ENCODE data around the gene EXD2.

DNA sequence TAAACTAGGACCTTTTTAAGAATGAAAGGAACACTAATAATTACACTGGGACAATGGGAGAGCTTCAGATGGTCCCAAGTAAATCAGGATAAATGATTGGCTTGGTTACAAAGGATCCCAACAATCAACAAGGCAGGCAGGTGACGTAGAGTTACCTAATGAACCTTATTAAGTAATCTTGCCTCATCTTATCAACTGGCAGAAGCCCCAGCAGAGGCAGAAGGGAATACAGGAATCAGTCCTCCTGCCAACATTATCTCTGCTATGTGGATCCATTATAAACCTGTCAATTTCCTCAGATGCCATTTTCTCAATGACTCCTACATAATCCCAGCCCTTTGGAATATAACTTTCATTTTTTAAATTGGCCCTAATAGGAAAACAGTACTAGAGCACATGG lies 49.7 kb upstream of the EXD2 start:
- TF ChIP-seq, protein P1, sequence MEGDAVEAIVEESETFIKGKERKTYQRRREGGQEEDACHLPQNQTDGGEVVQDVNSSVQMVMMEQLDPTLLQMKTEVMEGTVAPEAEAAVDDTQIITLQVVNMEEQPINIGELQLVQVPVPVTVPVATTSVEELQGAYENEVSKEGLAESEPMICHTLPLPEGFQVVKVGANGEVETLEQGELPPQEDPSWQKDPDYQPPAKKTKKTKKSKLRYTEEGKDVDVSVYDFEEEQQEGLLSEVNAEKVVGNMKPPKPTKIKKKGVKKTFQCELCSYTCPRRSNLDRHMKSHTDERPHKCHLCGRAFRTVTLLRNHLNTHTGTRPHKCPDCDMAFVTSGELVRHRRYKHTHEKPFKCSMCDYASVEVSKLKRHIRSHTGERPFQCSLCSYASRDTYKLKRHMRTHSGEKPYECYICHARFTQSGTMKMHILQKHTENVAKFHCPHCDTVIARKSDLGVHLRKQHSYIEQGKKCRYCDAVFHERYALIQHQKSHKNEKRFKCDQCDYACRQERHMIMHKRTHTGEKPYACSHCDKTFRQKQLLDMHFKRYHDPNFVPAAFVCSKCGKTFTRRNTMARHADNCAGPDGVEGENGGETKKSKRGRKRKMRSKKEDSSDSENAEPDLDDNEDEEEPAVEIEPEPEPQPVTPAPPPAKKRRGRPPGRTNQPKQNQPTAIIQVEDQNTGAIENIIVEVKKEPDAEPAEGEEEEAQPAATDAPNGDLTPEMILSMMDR (IDR thresholded peaks at IDR 0.05; ENCODE audit: borderline replicate concordance, extremely low read depth, low read length, poor library complexity, severe bottlenecking), result no peak
- TF ChIP-seq EZH2 (IDR thresholded peaks at IDR 0.05; ENCODE audit: borderline replicate concordance, low read depth, low read length, severe bottlenecking), result no peak
